Erythroblast (primary cell): ENCODE data around the gene PRKG1.

Experiments used
- GATA1 ChIP-seq: IDR thresholded peaks from 2 replicates; pipeline ENCODE4 v1.6.1; 2011; ENCODE audit warnings: low read depth, mild to moderate bottlenecking, control low read depth, low read length, moderate library complexity
- POLR2A ChIP-seq: IDR thresholded peaks from 2 replicates; pipeline ENCODE4 v1.6.1; 2011; ENCODE audit warnings: mild to moderate bottlenecking, low read length

GRCh38 chr10:52028523-52028858 is 954.2 kb downstream of the PRKG1 start:
- no peak for TF ChIP-seq POLR2A
- TF ChIP-seq GATA1 = no peak
